ENCODE data around the gene MSMO1. TPM values are rescaled to one million over a fixed set of nuclear protein-coding genes. Genes with fewer than 3 reads are reported as not detected.
A peak's percentile ranks its signal among the peaks of the same experiment; 100 is the strongest.

The MSMO1 gene
- total RNA-seq, 1 donor from 2014 or later: 43.5 TPM

DNA sequence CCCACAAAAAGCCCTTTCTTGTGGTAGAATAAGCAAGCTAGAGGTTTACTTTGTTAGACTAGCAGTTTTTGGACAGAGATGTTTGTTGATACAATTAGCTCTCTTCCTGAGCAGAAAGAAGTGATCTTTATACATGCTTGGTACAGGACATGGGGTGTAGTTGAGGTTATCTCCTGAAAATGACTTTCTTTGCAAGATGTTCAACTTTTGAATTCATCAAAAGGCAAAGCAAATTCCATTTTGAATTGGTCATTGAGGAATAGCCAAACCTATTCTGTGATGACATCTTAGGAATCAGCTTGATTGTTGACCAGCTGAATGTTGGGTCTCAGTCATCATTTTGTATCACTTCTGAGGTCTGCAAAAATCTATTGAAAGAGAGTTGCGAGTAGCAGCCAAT, 55.2 kb downstream of the MSMO1 start:
- TF ChIP-seq POLR2A (IDR thresholded peaks at IDR 0.05): no peak
- TF ChIP-seq POLR2AphosphoS5 (IDR thresholded peaks at IDR 0.05; ENCODE audit: insufficient read depth in 1 of 2, low read depth in 1 of 2): no peak
- DNase-seq (ENCODE audit: extremely low spot score in 2 of 2): no peak
- Histone ChIP-seq H3K4me3 (no peak overlapping the region), H3K4me1 (peaks cover 4% of the 10 kb centered on the region), H3K27ac (peak overlapping the region; percentile 55), H3K36me3 (no peaks in the 10 kb centered on the region), H3K9me3 (no peaks in the 10 kb centered on the region), H3K27me3 (no peaks in the 10 kb centered on the region)
- intact Hi-C loops (cut with DNase I): no loop called here

GRCh38 chr4:165383591-165384073, 56.2 kb downstream of the MSMO1 start:
- TF ChIP-seq POLR2AphosphoS5 (IDR thresholded peaks at IDR 0.05; ENCODE audit: insufficient read depth in 1 of 2, low read depth in 1 of 2) (peak in 1 of 2 donors; percentile 77), CTCF (IDR thresholded peaks at IDR 0.05) (no peak), POLR2A (IDR thresholded peaks at IDR 0.05) (no peak)
- intact Hi-C loops (cut with DNase I): no loop called here
- DNase-seq (ENCODE audit: extremely low spot score in 2 of 2): no peak
- Histone ChIP-seq H3K9me3 (no peaks in the 10 kb centered on the region), H3K27ac (peak overlapping the region; percentile 55), H3K27me3 (no peaks in the 10 kb centered on the region), H3K36me3 (no peaks in the 10 kb centered on the region), H3K4me3 (no peak overlapping the region), H3K4me1 (peaks cover 3% of the 10 kb centered on the region)

DNA sequence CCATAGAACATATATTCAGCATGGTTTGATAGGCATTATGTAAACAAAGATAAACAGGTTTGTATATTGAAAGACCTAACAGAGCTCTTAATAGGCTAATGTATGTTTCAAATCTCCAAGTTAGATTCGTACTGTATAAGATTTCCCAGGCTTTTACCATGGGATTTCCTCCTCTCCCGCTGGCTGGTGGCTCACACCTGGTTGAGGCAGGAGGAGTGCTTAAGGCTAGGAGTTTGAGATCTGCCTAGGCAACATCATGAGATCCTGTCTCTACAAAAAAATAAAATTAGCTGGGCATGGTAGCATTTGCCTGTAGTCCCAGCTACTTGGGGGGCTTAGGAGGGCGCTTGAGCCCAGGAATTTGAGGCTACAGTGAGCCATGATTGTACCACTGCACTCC, 56.7 kb downstream of the MSMO1 start:
- Histone ChIP-seq H3K4me3 (no peak overlapping the region), H3K9me3 (no peaks in the 10 kb centered on the region)
- no peak for TF ChIP-seq POLR2A (IDR thresholded peaks at IDR 0.05)

DNA sequence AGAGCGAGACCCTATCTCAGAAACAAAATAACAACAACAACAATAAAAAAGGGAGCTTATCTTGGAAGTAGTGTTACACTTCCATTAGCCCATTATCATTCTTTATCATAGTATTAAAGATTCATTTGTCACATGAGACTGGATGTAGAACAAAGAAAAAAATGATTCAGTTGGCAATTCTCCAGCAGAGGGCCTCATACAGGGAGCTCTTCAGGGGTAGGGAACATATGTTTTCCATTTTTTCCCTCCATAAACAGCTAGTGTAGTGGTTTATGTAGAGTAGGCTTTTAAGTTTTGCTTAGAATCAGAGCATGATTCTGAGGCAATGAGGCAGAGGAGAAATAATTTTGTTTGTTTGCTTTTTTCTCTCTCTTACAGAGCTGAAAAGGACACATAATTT, 57.1 kb downstream of the MSMO1 start:
- Histone ChIP-seq H3K4me1 (no peaks in the 10 kb centered on the region), H3K36me3 (no peaks in the 10 kb centered on the region), H3K27ac (peak overlapping the region; percentile 55), H3K27me3 (no peaks in the 10 kb centered on the region), H3K4me3 (no peak overlapping the region), H3K9me3 (no peaks in the 10 kb centered on the region)
- DNase-seq (ENCODE audit: extremely low spot score in 2 of 2): no peak
- TF ChIP-seq POLR2AphosphoS5 (IDR thresholded peaks at IDR 0.05; ENCODE audit: insufficient read depth in 1 of 2, low read depth in 1 of 2) (no peak), CTCF (IDR thresholded peaks at IDR 0.05) (no peak), POLR2A (IDR thresholded peaks at IDR 0.05) (no peak)
- intact Hi-C loops (cut with DNase I): no loop called here

More for the DNA sequence above, 56.7 kb downstream of the MSMO1 start:
- intact Hi-C loops (cut with DNase I): no loop called here
- Histone ChIP-seq H3K27me3 (no peaks in the 10 kb centered on the region), H3K27ac (peak overlapping the region; percentile 55), H3K36me3 (no peaks in the 10 kb centered on the region), H3K4me1 (no peaks in the 10 kb centered on the region)
- DNase-seq (ENCODE audit: extremely low spot score in 2 of 2): no peak

- TF ChIP-seq POLR2AphosphoS5 (IDR thresholded peaks at IDR 0.05; ENCODE audit: insufficient read depth in 1 of 2, low read depth in 1 of 2) (no peak), CTCF (IDR thresholded peaks at IDR 0.05) (no peak), POLR2A (IDR thresholded peaks at IDR 0.05) (no peak)
- H3K9me3 ChIP-seq: no peaks in the 10 kb centered on the region
- H3K27ac ChIP-seq: no peak overlapping the region
- H3K4me1 ChIP-seq: no peaks in the 10 kb centered on the region
- no peaks in the 10 kb centered on the region for H3K27me3 ChIP-seq
- no peaks in the 10 kb centered on the region for H3K36me3 ChIP-seq
- DNase-seq (ENCODE audit: extremely low spot score in 2 of 2): no peak
- no peak overlapping the region for H3K4me3 ChIP-seq
- intact Hi-C loops (cut with DNase I): no loop called here
These were observed 57.7 kb downstream of the MSMO1 start for GRCh38 chr4:165385126-165385525.

GRCh38 chr4:165386328-165386727, 58.9 kb downstream of the MSMO1 start:
- intact Hi-C loops (cut with DNase I): no loop called here

More at GRCh38 chr4:165386328-165386727, 58.9 kb downstream of the MSMO1 start:
- no peaks in the 10 kb centered on the region for H3K9me3 ChIP-seq
- no peak overlapping the region for H3K27ac ChIP-seq
- DNase-seq (ENCODE audit: extremely low spot score in 2 of 2): no peak
- no peaks in the 10 kb centered on the region for H3K36me3 ChIP-seq
- no peak for TF ChIP-seq CTCF (IDR thresholded peaks at IDR 0.05)
- TF ChIP-seq POLR2A (IDR thresholded peaks at IDR 0.05): no peak
- no peak for TF ChIP-seq POLR2AphosphoS5 (IDR thresholded peaks at IDR 0.05; ENCODE audit: insufficient read depth in 1 of 2, low read depth in 1 of 2)
- H3K4me1 ChIP-seq: no peaks in the 10 kb centered on the region
- no peak overlapping the region for H3K4me3 ChIP-seq
- H3K27me3 ChIP-seq: no peaks in the 10 kb centered on the region

Measured in vagina (tissue), 2 donors.